HG03558 (cell line): ENCODE results near the gene TMEFF2.

Experiments
- ATAC-seq: cut with Tn5 transposase; IDR thresholded peaks from one replicate; pipeline ENCODE4 v1.9.1; 2021; ENCODE audit warnings: moderate number of reproducible peaks; ENCODE audit not compliant: unreplicated experiment; ENCODE audit errors: extremely low read depth

TMEFF2 gene, protein sequence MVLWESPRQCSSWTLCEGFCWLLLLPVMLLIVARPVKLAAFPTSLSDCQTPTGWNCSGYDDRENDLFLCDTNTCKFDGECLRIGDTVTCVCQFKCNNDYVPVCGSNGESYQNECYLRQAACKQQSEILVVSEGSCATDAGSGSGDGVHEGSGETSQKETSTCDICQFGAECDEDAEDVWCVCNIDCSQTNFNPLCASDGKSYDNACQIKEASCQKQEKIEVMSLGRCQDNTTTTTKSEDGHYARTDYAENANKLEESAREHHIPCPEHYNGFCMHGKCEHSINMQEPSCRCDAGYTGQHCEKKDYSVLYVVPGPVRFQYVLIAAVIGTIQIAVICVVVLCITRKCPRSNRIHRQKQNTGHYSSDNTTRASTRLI

DNA sequence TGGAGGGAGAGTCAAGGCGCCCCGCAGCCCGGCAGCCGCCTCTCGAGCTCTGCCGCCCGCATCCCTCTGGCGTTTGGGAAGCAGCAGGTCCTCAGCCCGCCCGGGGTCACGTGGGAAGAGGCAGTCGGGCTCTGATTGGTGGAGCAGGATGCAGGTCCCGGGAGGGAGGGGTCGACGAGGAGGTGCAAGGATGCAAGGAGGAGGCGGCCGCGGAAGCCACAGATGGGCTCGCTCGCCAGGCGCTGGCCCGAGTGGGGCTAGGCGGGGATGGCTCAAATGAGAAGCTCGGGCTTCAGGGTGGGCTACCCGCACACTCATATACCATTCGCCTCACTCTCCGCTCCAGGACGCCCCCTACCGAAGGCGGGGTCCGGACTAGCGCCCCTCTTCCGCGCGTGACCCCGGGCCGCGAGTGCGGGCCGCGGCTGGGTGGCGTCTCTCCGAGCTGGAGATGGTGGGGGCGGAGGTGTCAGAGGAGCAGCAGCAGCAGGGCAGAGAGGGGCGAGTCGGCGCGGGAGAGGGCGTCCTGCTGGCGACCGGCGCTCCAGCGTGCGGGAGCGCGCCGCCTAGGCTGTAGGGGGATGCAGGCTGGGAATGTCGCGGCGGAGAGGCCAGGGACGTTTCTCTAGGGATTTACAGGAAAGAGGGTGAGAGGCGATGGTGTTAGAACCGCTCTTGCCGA is at the start of gene TMEFF2:
TMEFF2 (minus strand) TSS at position 68 of the 682 bp plus-strand sequence. CDS start 409 bp downstream, outside the sequence.
- no peak for ATAC-seq

DNA sequence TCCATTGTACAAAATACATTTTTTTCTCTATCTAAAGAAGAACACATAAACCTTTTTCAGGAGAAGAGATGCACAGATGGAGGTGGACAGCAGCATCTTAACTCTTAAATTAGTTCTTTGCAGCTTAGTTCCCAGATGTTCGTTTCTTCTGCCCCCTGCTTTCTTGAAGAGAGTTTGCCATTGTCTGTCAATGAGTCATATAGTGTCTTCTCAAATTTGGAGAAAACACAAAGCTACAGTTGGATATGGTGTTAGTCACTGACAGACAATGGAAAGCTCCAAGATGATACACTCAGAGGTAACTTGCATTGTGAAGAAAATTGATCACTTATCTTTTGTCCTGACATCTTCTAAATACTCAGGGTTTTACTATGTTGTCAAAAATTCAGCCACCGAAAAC is 48.8 kb upstream of the TMEFF2 start:
- ATAC-seq, result no peak

DNA sequence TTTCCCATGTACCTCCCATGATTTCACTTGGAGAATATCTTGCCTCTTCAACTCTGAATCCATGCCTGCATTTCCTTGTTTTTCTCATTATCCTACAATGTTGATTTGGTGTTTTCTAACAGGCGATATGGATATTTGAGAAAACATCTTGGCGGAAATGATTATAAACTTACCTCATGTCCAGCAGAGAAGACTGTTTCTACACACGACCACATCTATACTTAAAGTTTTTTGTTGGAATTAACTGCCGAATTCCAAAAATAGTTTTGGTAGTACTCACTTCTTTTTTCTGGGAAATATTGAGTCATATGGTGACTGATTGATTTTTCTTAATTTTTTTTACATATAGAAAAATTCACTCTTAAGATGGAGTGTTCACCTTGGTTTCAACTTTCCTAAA is 41.4 kb upstream of the TMEFF2 start:
- ATAC-seq, result no peak

DNA sequence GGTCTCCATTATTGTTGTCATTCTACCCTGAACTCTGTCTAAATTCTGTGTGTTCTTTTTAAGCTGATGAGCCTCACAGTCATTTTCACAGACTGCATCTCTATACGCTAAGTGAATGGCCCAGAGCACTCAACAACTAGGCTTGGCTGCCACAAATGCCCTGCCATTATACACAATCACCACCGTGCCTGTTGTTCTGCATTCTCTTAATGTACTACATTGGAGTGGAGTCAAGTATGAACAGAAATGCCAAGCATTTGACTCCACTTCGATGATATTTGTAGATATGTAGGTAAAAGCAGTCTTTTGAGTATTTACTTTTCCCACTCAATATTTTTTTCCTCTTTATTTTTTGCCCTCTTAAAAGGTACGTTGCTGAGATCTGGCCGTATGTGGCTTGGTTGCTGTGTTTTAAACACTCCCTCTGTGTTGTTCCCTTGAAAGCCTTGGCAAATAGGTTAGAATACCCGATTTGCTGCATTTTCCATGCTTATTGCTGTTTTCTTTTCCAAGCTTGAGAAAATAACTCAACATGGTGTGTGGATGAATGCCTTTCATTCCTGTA is 36.2 kb upstream of the TMEFF2 start:
- ATAC-seq, result no peak

DNA sequence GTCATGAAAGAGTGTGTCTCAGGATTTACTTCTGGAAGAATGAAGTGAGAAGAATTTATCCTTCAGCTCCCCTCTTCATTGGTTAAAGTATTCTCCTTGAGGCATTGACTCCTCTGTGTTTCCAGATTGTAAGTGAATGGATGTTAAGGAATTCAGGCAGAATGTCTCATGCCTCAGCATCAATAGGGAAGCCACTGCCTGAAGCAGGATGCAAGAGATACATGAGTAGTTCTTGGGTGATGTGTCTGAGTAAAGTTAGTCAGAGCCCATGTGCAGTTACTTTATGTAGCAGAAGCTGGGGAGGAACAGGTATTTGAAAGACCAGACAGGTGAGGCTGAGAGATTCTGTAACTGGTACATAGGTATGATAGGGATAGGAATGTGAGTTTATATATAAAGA is 34.0 kb upstream of the TMEFF2 start:
- no peak for ATAC-seq

DNA sequence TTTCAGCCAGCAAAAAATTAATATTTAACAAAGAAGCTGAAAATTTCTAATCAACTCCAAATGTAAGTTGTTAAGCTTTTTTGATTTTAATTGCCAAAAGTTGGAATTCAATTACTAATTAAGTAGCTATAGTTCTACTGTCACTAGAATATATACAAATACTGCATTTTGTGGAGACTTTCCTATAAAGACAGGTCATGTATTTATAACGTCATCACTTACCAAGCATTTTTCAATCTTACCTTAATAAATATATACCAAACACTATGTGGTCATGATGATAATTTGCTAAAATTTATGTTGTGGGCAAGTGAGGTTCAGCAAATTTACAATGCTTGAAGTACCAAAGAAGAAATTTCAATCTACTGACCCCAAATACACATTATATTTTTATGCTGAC is 24.2 kb upstream of the TMEFF2 start:
- ATAC-seq, result no peak

DNA sequence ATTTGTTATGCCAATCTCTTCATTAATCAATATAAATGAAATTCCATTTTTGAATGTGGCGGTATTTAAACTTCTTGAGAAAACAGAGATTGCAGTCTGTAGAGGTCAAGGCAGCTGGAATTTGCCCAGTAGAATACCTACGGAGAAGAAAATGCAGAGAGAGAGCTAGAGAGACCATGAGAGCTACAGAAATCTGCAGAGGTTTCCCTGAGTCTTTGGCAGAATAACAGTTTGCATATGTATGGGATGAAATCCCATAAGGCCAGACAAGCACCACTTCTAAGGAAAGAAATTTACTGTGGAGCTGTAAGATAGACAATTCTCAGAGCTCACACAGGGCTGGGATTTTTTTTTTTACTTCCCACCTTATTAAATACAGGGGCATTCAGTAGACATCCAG is 23.6 kb upstream of the TMEFF2 start:
- no peak for ATAC-seq

DNA sequence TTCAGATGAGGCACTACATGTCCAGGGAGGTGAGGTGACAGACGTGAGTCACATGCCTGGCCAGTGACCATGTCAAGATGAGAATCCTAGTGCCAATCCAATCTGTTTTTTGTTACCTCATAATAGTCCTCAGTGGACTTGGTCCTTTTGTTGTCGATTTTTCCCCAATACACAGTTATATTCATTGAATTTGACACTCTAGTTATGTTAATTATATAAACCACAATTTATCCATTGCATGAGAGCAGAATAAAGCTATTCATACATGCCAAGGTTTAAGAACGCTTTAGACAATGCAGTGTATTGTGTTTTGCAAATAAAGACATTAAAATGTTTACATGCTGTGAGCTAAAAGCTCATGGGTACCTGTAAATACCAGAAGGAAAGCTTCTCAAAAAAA is 21.6 kb upstream of the TMEFF2 start:
- no peak for ATAC-seq

DNA sequence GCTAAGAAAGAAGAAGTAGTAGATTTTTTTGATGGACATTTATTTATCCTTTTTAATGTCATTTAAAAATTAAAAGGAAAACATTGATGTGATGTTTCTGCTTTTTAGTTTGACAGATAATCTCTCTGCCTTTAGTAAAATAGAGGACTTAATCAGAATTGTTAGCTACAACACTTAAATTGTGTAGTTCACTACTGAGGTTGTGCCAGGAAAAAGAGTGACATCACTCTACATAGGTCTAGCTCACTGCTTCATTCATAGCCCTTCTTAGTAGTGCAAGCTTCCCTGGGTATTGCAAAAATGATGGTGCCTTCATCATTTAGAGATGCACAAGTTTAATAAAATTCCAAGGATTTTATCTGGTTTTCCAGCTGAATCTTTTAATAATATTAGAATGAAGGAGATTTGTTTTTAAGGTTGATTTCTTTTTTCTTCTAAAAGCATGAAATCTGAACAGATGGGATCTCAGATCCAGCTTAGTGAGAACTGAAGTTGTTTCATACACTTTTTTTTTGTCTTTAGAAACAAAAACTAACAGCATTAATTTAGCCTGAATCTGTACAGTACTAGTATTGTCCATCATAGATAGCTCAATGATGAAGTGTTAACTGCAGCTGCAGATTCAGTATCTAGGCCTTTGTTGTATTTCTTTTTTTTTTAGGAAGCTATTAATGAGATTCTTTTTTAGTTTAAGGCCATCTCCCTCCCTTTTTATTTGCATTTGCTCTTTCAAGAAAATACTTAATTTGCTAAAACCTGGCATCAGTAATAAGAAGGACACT is 20.6 kb upstream of the TMEFF2 start:
- no peak for ATAC-seq

DNA sequence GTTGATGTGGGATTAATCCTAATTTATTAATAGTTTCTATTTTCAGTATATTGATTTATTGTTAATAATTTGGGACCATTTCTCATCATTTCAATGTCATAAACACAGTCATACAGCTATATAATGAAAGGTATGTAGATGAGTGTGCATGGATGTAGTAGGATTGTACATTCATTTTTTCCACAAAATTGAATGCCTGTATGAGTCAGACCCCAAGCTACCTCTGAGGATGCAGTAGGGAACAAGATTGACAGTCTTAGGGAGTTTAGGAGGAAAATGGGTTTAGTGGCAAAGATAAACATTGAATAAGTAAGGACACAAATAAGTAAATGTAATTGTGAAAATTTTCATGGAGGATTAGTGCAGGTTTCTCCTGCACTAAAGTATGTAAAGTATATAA is 14.1 kb upstream of the TMEFF2 start:
- ATAC-seq, result no peak

DNA sequence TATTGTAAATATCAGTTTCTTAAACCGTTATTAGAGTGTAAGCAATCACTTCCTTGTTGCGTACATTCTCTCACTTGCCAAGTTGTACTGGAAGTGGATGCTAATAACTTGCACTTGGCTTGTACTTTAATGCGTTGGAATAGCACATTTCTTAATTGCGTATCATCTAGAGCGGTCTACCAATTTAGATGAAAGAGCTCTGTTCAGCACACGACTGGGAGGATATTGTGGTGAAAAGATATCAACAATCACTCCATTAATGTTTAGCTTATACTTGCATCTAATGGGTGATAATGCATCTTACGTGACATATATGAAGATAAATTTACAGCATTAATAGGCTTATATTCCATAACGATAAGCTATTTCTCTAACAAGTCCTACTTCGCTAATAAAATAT is 11.7 kb upstream of the TMEFF2 start:
- ATAC-seq, result no peak

DNA sequence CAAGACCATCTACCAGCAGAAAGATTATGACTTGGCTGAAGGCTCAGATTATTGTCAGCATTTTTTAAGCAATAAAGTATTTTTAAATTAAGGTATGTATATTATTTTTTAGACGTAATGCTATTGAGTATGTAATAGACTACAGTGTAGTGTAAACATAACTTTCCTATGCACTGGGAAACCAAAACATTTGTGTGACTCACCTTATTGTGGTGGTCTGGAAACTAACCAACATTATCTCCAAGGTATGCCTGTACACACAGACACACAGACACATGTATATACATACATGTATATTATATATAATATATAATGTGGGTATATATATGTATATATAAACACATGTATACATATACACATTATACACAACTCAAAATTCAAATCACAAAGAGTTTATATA is 9.1 kb upstream of the TMEFF2 start:
- ATAC-seq, result no peak

DNA sequence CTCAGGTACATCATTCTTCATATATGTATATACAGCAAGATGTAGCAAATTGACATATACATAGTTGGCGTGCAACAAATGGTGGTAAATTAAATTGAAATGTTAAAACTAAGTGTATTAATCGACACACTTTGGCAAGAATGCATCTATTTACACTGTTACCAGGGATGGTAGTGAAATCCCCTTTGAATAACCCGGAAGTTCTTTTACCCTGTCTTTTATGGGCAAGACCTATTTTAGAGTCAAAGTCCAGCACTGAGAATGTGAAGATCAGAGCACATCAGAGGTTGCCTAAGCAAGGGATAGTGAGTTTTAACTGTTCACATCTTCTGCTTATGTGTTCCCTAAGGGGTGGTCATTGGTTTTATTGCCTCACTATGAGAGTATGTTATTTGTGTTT is 7.6 kb upstream of the TMEFF2 start:
- no peak for ATAC-seq

DNA sequence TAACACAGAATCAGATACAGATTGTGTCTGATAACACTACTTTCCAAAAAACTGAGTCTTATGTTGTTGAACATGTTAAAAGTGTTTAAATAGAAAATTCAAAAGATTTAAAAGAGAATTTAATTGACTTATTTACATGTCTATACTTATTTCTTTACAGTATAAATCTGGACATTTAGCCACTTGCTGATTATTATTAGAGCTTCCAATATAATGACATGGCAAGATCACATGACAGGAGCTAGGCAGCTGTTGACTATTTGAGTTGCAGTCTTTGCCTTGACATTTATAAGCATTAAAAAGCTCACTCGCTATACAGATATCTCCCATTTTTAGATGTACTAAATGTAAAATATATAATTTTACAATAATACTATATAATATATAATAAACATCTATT is 6.4 kb upstream of the TMEFF2 start:
- no peak for ATAC-seq

DNA sequence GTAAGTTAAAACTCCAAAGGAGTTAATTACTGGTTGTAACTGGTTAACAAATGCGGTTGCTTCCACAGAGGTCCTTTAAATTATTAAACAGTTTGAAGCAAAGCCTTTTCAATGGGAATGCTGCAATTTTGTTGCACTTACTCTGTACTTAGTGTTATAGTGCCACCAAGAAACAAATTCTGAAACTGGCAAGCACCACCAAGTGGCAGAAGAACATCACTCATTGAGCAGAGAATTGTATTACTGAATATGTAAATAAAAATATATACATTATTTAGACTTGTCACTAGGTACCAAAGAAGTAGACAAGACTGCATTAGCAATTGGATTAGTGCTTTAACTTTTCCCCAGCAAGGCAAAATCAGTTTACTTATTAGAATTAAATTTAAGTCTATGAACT is 2.6 kb upstream of the TMEFF2 start:
- ATAC-seq, result no peak

DNA sequence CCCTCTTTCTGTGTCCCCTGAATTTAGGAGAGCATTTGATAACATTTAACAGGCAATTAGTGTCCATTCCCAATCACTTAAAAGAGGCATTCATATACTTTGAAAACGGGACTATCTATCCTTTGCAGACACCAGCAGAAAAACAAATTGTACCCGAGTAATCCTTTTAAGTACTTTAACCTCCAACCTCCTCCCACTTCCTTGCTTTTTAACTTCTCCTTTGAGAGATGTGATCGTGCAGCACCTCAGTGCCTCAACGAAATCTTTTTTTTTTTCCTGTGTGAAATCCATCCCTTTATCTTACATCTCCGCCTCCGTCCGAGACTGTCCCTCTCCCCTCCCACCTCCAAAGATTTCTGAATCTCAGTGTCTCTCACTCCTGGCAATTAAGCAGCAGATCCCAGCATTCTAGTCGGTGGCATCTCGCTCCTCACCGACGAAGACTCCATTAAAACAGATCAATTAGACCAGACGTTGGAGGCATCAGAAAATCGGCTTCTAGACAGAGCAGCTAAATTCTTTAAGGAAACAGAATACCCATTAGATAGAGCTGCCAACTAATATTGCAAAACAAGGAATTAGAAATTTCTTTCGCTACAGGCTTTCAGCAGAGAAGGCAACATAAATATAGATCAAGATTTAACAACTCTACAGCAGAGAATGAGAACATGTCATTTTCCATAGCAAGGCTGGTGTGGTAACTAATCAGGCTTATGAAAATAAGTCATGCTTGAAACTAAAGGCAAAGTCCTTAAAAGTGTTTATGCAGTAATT is 1.9 kb upstream of the TMEFF2 start:
- ATAC-seq, result no peak

DNA sequence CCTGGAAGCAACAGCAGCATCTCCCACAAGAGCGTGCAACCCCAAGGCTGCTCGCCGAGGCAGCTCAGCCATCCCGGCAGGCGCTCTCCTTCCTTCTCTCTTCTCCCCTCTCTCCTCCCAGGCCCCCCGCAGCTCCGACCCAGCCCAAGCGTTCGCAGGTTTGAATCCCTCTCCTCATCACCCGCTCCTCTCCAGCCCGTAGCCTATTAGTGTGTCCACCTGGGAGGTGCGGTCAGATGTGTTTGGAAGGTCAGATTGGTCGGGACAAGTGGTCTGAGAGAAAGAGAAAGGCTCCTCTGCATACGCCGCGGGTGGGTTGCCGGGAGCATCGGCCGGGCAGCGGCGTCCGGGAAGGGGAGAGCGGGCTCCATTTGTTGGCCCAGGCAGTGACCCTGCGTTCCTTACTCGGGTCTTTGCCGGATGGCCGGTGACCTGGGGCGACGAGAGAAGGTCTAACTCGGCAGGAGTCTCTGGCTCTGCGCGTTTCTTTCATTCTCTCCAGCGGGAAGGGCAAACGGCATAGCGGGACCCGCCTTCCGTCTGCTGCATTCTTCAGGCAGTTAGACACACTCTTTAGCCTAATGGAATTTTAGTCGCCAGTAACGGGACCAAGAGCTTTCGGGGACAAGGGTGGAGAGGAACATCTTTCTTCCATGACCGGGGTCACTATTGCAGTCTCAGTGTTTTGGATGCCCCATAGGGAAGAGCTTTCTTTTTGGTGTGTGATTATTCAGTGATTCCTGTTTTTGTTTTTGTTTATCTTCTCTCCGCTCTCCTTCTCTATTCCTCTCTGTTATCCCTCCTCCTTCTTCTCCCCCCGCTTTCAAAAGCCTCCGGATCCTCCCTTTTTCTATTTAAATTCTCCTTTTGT is 1.1 kb upstream of the TMEFF2 start:
- no peak for ATAC-seq

DNA sequence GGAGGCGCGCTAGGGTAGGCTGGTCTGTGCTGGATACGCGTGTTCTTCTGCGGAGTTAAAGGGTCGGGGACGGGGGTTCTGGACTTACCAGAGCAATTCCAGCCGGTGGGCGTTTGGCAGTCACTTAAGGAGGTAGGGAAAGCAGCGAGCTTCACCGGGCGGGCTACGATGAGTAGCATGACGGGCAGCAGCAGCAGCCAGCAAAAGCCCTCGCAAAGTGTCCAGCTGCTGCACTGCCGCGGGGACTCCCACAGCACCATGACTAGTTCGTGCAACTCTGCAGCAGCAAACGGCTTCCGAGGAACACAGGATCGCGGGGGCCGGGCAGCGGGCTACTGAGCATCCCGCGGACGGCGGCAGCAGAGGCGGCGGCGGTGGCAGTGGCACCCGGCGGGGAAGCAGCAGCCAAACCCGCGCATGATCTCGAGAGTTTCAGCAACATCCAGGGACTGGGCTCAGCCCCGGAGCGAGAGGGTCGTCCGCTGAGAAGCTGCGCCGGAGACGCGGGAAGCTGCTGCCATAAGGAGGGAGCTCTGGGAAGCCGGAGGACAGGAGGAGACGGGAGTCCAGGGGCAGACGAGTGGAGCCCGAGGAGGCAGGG is 368 bp downstream of the TMEFF2 start:
- no peak for ATAC-seq

DNA sequence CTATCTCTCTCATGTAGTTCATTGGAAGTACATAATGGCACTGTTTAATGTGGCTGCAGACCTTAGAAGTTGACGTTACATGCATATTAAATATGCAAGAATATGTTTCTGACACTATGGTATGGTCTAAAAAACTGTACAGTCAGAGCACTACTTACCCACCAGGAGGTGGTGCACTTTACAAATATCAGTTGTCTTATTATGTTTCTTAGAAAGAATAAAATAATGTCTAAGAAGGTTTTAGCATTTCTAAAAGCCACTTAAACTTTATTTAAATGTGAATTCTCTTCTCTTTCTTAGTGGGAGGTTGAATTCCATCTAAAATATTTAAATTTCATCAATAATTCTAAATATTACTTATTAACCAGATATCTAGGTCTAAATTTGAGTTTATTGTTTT is 4.3 kb downstream of the TMEFF2 start:
- no peak for ATAC-seq
